Tibial artery (tissue), 4 donors: Measurements from ENCODE around the gene PROSER2.

ENCODE experiments used
- DNase-seq, 2 donors: peaks; one replicate each; pipeline ENCODE4 v3.0.0-alpha.2; 2019
- H3K27ac ChIP-seq, 2 donors: fragments of 200-600 bp; sonication (generic) in 1 of 2; 1 replicate in 1 of 2; 2 replicates in 1 of 2; pipeline ENCODE4 v1.5.1; 2018 to 2019; ENCODE audit warnings: mild to moderate bottlenecking in 1 of 2
- H3K27me3 ChIP-seq, 2 donors: fragments of 200-600 bp; sonication (generic) in 1 of 2; one replicate each; pipeline versions ENCODE4 v1.5.1 to v1.6.0; 2016 to 2019
- H3K36me3 ChIP-seq, 3 donors: fragments of 200-600 bp; sonication (generic) in 2 of 3; one replicate each; pipeline ENCODE4 v1.5.1; 2016 to 2019; ENCODE audit warnings: mild to moderate bottlenecking in 2 of 3
- H3K4me1 ChIP-seq, 4 donors: fragments of 200-600 bp; sonication (generic) in 2 of 4; 1 replicate in 3 of 4; 2 replicates in 1 of 4; pipeline ENCODE4 v1.5.1; 2016 to 2019
- H3K4me3 ChIP-seq, 2 donors: fragments of 200-600 bp; sonication (generic) in 1 of 2; 1 replicate in 1 of 2; 2 replicates in 1 of 2; pipeline ENCODE4 v1.5.1; 2018 to 2019; ENCODE audit warnings: mild to moderate bottlenecking in 2 of 2
- H3K9me3 ChIP-seq, 3 donors: fragments of 200-600 bp; sonication (generic) in 1 of 3; one replicate each; pipeline ENCODE4 v1.5.1; 2016 to 2019
- intact Hi-C: fragments of 100-400 bp; cut with DNase I; formaldehyde crosslinking; loops from one replicate; pipeline ENCODE4 v1.15.0; 2023; ENCODE audit warnings: low total_unique reads
- TF ChIP-seq, protein P1 (sequence below), 2 experiments: fragments of 200-600 bp in 1 of 2; fragments of 450-650 bp in 1 of 2; IDR thresholded peaks; one replicate each; pipeline ENCODE4 v1.5.1; 2017 to 2019; ENCODE audit warnings: antibody characterized with exemption in 2 of 2, mild to moderate bottlenecking in 1 of 2, moderate library complexity in 1 of 2

Gene PROSER2

DNA sequence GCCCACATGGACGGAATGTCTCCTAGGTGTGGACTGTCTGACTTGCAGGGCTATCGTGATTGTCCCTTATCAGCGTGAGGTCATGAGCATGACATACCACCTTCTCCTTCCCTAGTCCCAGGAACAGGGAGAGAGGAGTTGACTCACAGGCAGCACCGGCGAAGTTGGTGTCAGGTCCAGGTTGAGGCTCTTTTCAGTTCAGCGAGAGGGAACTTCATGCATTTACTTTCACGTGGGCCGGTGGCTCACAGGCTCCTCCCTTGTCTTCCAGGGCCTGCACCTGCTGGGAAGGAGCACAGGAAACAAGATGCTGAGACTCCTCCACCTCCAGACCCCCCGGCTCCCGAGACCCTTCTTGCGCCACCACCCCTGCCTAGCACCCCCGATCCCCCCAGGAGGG lies 46.1 kb downstream of the PROSER2 start:
- no peak for DNase-seq
- no peaks in the 10 kb centered on the region for H3K9me3 ChIP-seq
- intact Hi-C loops, result no loop called here
- H3K4me1 ChIP-seq, result peaks cover 0 to 14% (median 9%) of the 10 kb centered on the region in 4 donors
- H3K27me3 ChIP-seq, result peaks cover 0 to 10% of the 10 kb centered on the region in 2 donors
- TF ChIP-seq, protein P1, sequence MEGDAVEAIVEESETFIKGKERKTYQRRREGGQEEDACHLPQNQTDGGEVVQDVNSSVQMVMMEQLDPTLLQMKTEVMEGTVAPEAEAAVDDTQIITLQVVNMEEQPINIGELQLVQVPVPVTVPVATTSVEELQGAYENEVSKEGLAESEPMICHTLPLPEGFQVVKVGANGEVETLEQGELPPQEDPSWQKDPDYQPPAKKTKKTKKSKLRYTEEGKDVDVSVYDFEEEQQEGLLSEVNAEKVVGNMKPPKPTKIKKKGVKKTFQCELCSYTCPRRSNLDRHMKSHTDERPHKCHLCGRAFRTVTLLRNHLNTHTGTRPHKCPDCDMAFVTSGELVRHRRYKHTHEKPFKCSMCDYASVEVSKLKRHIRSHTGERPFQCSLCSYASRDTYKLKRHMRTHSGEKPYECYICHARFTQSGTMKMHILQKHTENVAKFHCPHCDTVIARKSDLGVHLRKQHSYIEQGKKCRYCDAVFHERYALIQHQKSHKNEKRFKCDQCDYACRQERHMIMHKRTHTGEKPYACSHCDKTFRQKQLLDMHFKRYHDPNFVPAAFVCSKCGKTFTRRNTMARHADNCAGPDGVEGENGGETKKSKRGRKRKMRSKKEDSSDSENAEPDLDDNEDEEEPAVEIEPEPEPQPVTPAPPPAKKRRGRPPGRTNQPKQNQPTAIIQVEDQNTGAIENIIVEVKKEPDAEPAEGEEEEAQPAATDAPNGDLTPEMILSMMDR (IDR thresholded peaks at IDR 0.05), result no peak
- peaks cover 0 to 20% (median 0%) of the 10 kb centered on the region in 3 donors for H3K36me3 ChIP-seq
- H3K4me3 ChIP-seq, result peak overlapping the region in 1 of 2 donors; percentile 43
- H3K27ac ChIP-seq, result no peak overlapping the region

DNA sequence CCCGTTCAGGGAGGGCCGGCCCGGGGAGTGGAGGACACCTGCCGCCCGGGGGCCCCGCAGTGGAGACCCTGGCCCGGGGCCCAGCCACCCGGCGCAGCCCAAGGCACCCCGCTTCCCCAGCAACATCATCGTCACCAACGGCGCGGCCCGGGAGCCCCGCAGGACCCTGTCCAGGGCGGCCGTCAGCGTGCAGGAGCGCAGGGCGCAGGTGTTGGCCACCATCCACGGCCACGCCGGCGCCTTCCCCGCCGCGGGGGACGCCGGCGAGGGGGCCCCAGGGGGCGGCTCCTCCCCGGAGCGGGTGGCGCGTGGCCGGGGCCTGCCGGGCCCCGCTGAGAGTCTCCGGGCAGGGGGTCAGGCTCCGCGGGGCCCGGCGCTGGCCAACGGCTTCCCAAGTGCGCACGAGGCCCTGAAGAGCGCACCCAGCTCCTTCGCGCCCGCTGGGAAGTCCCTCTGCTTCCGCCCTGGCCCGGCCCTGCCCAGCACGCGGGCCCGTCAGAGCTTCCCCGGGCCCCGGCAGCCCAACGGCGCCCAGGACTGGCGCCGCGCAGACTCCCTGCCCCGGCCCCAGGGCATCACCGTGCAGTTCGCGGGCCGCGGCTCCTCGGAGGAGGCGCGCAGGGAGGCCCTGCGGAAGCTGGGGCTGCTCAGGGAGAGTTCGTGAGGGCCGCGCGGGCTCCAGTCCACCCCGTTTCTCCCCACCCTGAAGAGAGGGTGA lies 46.7 kb downstream of the PROSER2 start:
- DNase-seq, result no peak
- Histone ChIP-seq H3K9me3 (no peaks in the 10 kb centered on the region), H3K4me3 (peak overlapping the region; percentile 5 to 43), H3K27me3 (peaks cover 0 to 10% of the 10 kb centered on the region in 2 donors), H3K27ac (no peak overlapping the region), H3K36me3 (peaks cover 0 to 20% (median 0%) of the 10 kb centered on the region in 3 donors), H3K4me1 (peaks cover 0 to 16% (median 10%) of the 10 kb centered on the region in 4 donors)
- intact Hi-C loops, result no loop called here
- TF ChIP-seq, protein P1 (IDR thresholded peaks at IDR 0.05), result no peak

DNA sequence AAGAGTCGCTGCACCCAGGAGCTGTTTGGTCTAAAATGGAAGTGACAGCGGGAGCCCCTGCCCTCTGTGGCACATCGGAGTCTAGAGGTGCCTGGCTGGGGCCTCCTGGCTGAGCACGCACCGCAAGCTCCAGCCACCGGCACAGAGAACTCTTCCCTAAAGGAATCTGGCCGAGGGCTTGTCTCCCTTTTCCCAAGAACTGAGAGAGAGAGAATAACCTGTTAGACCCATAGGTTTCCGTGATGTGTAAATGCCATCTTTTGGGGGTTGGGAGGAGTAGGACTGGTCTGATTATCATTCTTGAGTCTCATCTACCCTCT lies 47.3 kb downstream of the PROSER2 start:
- no peak overlapping the region for H3K27ac ChIP-seq

DNA sequence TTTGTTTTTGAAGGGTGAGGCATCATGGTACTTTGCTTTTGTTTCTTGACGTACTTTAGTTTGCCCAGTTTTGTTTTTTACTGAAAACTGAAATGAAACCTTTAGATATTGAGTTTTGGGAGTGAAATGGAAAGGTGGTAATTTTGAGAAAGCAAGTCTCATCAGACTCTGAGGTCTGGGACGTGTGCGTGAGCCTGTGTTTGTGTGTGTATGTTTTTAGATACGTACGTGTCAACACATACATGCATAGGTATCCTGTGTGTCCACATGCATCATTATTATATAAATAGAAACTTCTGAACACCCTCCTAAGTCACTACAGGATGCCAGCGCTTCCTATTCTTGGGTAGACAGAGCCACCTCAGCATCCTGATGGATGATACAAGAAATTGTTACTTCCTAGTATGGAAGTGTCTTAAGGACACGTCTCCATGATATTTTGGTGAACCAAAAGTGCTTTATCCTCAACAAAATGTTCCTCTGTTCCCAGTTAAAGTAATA lies 47.8 kb downstream of the PROSER2 start:
- Histone ChIP-seq H3K9me3 (no peaks in the 10 kb centered on the region), H3K36me3 (peaks cover 0 to 15% (median 0%) of the 10 kb centered on the region in 3 donors), H3K27me3 (peaks cover 0 to 10% of the 10 kb centered on the region in 2 donors), H3K27ac (no peak overlapping the region), H3K4me3 (no peak overlapping the region), H3K4me1 (peaks cover 0 to 27% (median 19%) of the 10 kb centered on the region in 4 donors)
- intact Hi-C loops, result no loop called here
- TF ChIP-seq, protein P1 (IDR thresholded peaks at IDR 0.05), result no peak
- DNase-seq, result no peak

More for the DNA sequence above, 47.3 kb downstream of the PROSER2 start:
- Histone ChIP-seq H3K36me3 (peaks cover 0 to 20% (median 0%) of the 10 kb centered on the region in 3 donors), H3K4me3 (peak overlapping the region; percentile 5 to 43), H3K27me3 (peaks cover 0 to 10% of the 10 kb centered on the region in 2 donors), H3K4me1 (peaks cover 0 to 22% (median 14%) of the 10 kb centered on the region in 4 donors), H3K9me3 (no peaks in the 10 kb centered on the region)
- TF ChIP-seq, protein P1 (IDR thresholded peaks at IDR 0.05), result no peak
- intact Hi-C loops, result no loop called here
- DNase-seq, result no peak

DNA sequence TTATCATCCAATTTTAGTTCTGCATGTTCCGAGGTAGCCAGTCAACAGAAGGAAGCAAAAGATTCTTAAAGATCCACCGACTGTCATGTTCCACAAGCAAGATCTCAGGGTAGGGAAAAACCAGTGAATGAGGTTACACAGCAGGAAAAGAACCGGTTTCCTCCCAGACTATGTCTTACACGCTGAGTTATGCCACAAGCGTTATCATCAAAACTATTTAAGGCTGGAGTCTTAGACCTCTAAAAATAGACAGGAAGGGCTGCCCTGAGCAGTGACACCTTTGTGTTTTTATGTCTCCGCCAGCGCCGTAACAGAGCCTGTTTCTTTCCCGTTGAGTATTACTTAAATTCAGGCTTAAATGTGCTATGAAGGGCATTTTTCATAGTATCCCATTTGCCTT lies 48.3 kb downstream of the PROSER2 start:
- H3K27ac ChIP-seq, result no peak overlapping the region
- no peaks in the 10 kb centered on the region for H3K9me3 ChIP-seq
- H3K27me3 ChIP-seq, result peaks cover 0 to 10% of the 10 kb centered on the region in 2 donors
- H3K4me3 ChIP-seq, result no peak overlapping the region
- TF ChIP-seq, protein P1 (IDR thresholded peaks at IDR 0.05), result no peak
- peaks cover 0 to 10% (median 0%) of the 10 kb centered on the region in 3 donors for H3K36me3 ChIP-seq
- H3K4me1 ChIP-seq, result peaks cover 0 to 30% (median 22%) of the 10 kb centered on the region in 4 donors
- no peak for DNase-seq
- intact Hi-C loops, result no loop called here
